Upper lobe of left lung (tissue), 4 donors: Measurements from ENCODE around the gene DNHD1.

Source experiments
- CTCF ChIP-seq, 6 experiments: fragments of 450-650 bp in 4 of 6; fragments of 200-600 bp in 2 of 6; sonication (generic) in 2 of 6; IDR thresholded peaks; one replicate each; pipeline ENCODE4 v1.5.1; 2016 to 2019; ENCODE audit warnings: antibody characterized with exemption in 6 of 6
- EP300 ChIP-seq, 4 donors: sonication (generic); formaldehyde crosslinking; IDR thresholded peaks; one replicate each; pipeline ENCODE4 v1.5.1; 2017; ENCODE audit warnings: antibody characterized with exemption in 4 of 4, control low read depth in 2 of 4
- POLR2A ChIP-seq, 4 donors: fragments of 450-650 bp; IDR thresholded peaks; one replicate each; pipeline ENCODE4 v1.5.1; 2016 to 2017; ENCODE audit warnings: antibody characterized with exemption in 4 of 4, mild to moderate bottlenecking in 2 of 4

DNA sequence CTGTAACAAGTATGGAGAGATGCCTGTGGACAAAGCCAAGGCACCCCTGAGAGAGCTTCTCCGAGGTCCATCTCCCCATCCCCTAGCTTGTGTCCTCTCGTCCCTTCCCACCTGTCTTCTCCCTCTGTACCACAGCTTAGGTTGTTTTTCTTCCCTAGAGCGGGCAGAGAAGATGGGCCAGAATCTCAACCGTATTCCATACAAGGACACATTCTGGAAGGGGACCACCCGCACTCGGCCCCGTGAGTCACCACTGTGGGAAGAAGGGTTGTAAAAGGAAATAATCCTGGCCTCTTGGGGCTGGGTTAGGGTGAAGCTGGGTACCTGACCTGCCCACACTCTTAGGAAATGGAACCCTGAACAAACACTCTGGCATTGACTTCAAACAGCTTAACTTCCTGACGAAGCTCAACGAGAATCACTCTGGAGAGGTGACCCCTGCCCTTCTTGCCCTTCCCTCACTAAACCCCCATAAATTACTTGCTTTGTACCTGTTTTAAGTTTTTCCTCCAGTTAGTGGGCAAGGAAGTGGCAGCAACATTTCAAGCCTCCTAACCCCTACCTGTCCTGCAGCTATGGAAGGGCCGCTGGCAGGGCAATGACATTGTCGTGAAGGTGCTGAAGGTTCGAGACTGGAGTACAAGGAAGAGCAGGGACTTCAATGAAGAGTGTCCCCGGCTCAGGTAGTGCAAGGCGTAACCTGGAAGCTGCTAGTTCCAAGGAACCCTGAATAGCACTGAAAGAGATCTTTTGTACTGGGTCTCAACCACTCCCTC, 111.8 kb downstream of the DNHD1 start:
- TF ChIP-seq POLR2A (IDR thresholded peaks at IDR 0.05), result no peak
- no peak for TF ChIP-seq CTCF (IDR thresholded peaks at IDR 0.05)
- no peak for TF ChIP-seq EP300 (IDR thresholded peaks at IDR 0.05)
